Thyroid gland (tissue), 4 donors: ENCODE results near the gene RAB18. TPM values are rescaled to one million over a fixed set of nuclear protein-coding genes. Genes with fewer than 3 reads are reported as not detected.
"Not testable (repeated sequence)": the region's sequence is repeated elsewhere in the genome, so short reads cannot be mapped to it uniquely, and the experiment has no call there.

Experiments used
- DNase-seq, 2 donors: peaks; one replicate each; pipeline ENCODE4 v3.0.0-alpha.2; 2019
- H3K27ac ChIP-seq, 3 donors: fragments of 200-600 bp; sonication (generic); 1 replicate in 2 of 3; 2 replicates in 1 of 3; pipeline ENCODE4 v1.5.1; 2016 to 2019; ENCODE audit warnings: mild to moderate bottlenecking in 1 of 3, moderate library complexity in 1 of 3
- H3K27me3 ChIP-seq: fragments of 200-600 bp; sonication (generic); one replicate; pipeline ENCODE4 v1.5.1; 2019
- H3K36me3 ChIP-seq, 2 donors: fragments of 200-600 bp; sonication (generic); one replicate each; pipeline ENCODE4 v1.5.1; 2016 to 2019
- H3K4me1 ChIP-seq, 2 donors: fragments of 200-600 bp; sonication (generic); one replicate each; pipeline ENCODE4 v1.5.1; 2017 to 2019
- H3K4me3 ChIP-seq, 3 donors: fragments of 200-600 bp; sonication (generic); replicated peaks in 1 of 3; 1 replicate in 2 of 3; 2 replicates in 1 of 3; pipeline ENCODE4 v1.5.1; 2016; ENCODE audit warnings: mild to moderate bottlenecking in 1 of 3
- H3K9me3 ChIP-seq: fragments of 200-600 bp; sonication (generic); one replicate; pipeline ENCODE4 v1.5.1; 2017
- CTCF ChIP-seq, 6 experiments: fragments of 200-600 bp in 3 of 6; fragments of 450-650 bp in 3 of 6; sonication (generic) in 3 of 6; IDR thresholded peaks; one replicate each; pipeline ENCODE4 v1.5.1; 2016 to 2019; ENCODE audit warnings: antibody characterized with exemption in 6 of 6, mild to moderate bottlenecking in 2 of 6, inconsistent platforms in 1 of 6, moderate library complexity in 1 of 6
- POLR2A ChIP-seq, 2 donors: fragments of 450-650 bp; IDR thresholded peaks; one replicate each; pipeline ENCODE4 v1.6.1; 2017; ENCODE audit warnings: antibody characterized with exemption in 2 of 2, mild to moderate bottlenecking in 2 of 2, moderate library complexity in 1 of 2
- WGBS, 2 donors: methylation state at CpG; one replicate each; pipeline ENCODE4 v1.1.5; 2017; 5-methylcytosine and 5-hydroxymethylcytosine counted together
- intact Hi-C: fragments of 100-400 bp; cut with DNase I; formaldehyde crosslinking; loops from one replicate; pipeline ENCODE4 v1.15.1; 2023
- total RNA-seq, 4 donors: library from RNA; depleted of rRNA; stranded (reverse); fragments of >200 nt; gene quantifications; one replicate each; pipeline ENCODE4 v1.2.3, GENCODE V29; 2016

RAB18 gene
- total RNA-seq, 4 donors from 2014 or later = 58.9 to 86.0 (median 72.8) TPM

- no peak overlapping the region for H3K27ac ChIP-seq
- WGBS, 2 donors = 83 to 86% methylated on average over 4 of the region's 4 CpGs
- no peak for DNase-seq
- TF ChIP-seq POLR2A (IDR thresholded peaks at IDR 0.05) = no peak
- TF ChIP-seq CTCF (IDR thresholded peaks at IDR 0.05) = no peak
- no peaks in the 10 kb centered on the region for H3K27me3 ChIP-seq
- no peaks in the 10 kb centered on the region for H3K36me3 ChIP-seq
- no peak overlapping the region for H3K4me3 ChIP-seq
- intact Hi-C loops = no loop called here
- no peaks in the 10 kb centered on the region for H3K4me1 ChIP-seq
- no peaks in the 10 kb centered on the region for H3K9me3 ChIP-seq
Measured at GRCh38 chr10:27569946-27570345, 65.8 kb downstream of the RAB18 start.

GRCh38 chr10:27577038-27577437, 72.9 kb downstream of the RAB18 start:
- WGBS, 2 donors = 84 to 94% methylated on average over 5 of the region's 5 CpGs
- H3K27ac ChIP-seq, H3K4me1 ChIP-seq, H3K27me3 ChIP-seq, H3K4me3 ChIP-seq, DNase-seq, intact Hi-C loops, H3K9me3 ChIP-seq, H3K36me3 ChIP-seq: not testable (repeated sequence)

GRCh38 chr10:27578316-27578715, 74.2 kb downstream of the RAB18 start:
- no peaks in the 10 kb centered on the region for H3K9me3 ChIP-seq
- TF ChIP-seq CTCF (IDR thresholded peaks at IDR 0.05) (no peak), POLR2A (IDR thresholded peaks at IDR 0.05) (no peak)
- no peak overlapping the region for H3K27ac ChIP-seq
- intact Hi-C loops = no loop called here
- H3K36me3 ChIP-seq = no peaks in the 10 kb centered on the region
- no peak for DNase-seq
- H3K4me3 ChIP-seq = no peak overlapping the region
- no peaks in the 10 kb centered on the region for H3K27me3 ChIP-seq
- WGBS, 2 donors = 77 to 90% methylated on average over 4 of the region's 4 CpGs
- H3K4me1 ChIP-seq = no peaks in the 10 kb centered on the region

- Histone ChIP-seq H3K9me3 (no peaks in the 10 kb centered on the region), H3K4me1 (no peaks in the 10 kb centered on the region), H3K27ac (no peak overlapping the region), H3K4me3 (no peak overlapping the region), H3K36me3 (no peaks in the 10 kb centered on the region), H3K27me3 (no peaks in the 10 kb centered on the region)
- intact Hi-C loops = no loop called here
- WGBS, 2 donors = 72% methylated on average over 4 of the region's 4 CpGs
- DNase-seq = no peak
- TF ChIP-seq CTCF (IDR thresholded peaks at IDR 0.05) = no peak
- TF ChIP-seq POLR2A (IDR thresholded peaks at IDR 0.05) = no peak
Measured at GRCh38 chr10:27581225-27581624, 77.1 kb downstream of the RAB18 start.

- no peaks in the 10 kb centered on the region for H3K36me3 ChIP-seq
- no peak overlapping the region for H3K27ac ChIP-seq
- TF ChIP-seq CTCF (IDR thresholded peaks at IDR 0.05) (no peak), POLR2A (IDR thresholded peaks at IDR 0.05) (no peak)
- intact Hi-C loops = no loop called here
- no peak for DNase-seq
- WGBS, 2 donors = 82 to 94% methylated on average over 2 of the region's 2 CpGs
- H3K4me3 ChIP-seq = no peak overlapping the region
- no peaks in the 10 kb centered on the region for H3K9me3 ChIP-seq
- no peaks in the 10 kb centered on the region for H3K4me1 ChIP-seq
- no peaks in the 10 kb centered on the region for H3K27me3 ChIP-seq
Measured at GRCh38 chr10:27584302-27584701, 80.2 kb downstream of the RAB18 start.

Other genes with a start within 250 kb of the RAB18 start
- gene MKX, start 241.5 kb downstream of the RAB18 start, total RNA-seq = 1 to 10 TPM in 2 of 4 donors, under 1 TPM in 2; 0.54 to 3.6 (median 0.90) TPM